ENCODE results near the gene KIR3DL3. TPM values are rescaled to one million over a fixed set of nuclear protein-coding genes. Genes with fewer than 3 reads are reported as not detected.
"Not testable (repeated sequence)": the region's sequence is repeated elsewhere in the genome, so short reads cannot be mapped to it uniquely, and the experiment has no call there.

The KIR3DL3 gene
- total and polyA plus RNA-seq, 2 donors (not counting 1 experiment from before 2014, with no cell fraction given) = not detected

- H3K79me2 ChIP-seq (ENCODE audit: control insufficient read depth, insufficient read depth, low read length); intact Hi-C loops (cut with micrococcal nuclease); H3K27me3 ChIP-seq (replicated peaks in 1 of 4; ENCODE audit: control extremely low read depth in 1 of 4, control insufficient read depth in 3 of 4, insufficient read depth in 4 of 4, low read length in 3 of 4); H3K27ac ChIP-seq (ENCODE audit: low read length in 2 of 2); H3K9ac ChIP-seq (ENCODE audit: low read length); H3K4me1 Mint-ChIP-seq; POLR2A ChIA-PET; H2AFZ ChIP-seq (ENCODE audit: insufficient read depth, low read depth, low read length, poor library complexity, severe bottlenecking); H3K4me2 ChIP-seq (replicated peaks; ENCODE audit: low read depth, low read length, poor library complexity, severe bottlenecking); ATAC-seq (ENCODE audit: low read depth); H3K9me3 ChIP-seq (ENCODE audit: control extremely low read depth in 1 of 3, control insufficient read depth in 2 of 3, insufficient read depth in 1 of 3, low read length in 2 of 3); H3K36me3 ChIP-seq (replicated peaks in 1 of 2; ENCODE audit: control extremely low read depth in 1 of 2, control insufficient read depth in 1 of 2, extremely low read depth in 1 of 2, insufficient read depth in 2 of 2, low read length in 1 of 2); H3K27ac Mint-ChIP-seq; H3K4me3 ChIP-seq (ENCODE audit: control extremely low read depth in 1 of 5, extremely low read depth in 1 of 5, insufficient read depth in 1 of 5, low read depth in 2 of 5, low read length in 4 of 5); H3K9me3 Mint-ChIP-seq (ENCODE audit: insufficient read depth); CTCF ChIA-PET; H4K20me1 ChIP-seq (ENCODE audit: control insufficient read depth, insufficient read depth, low read length, poor library complexity, severe bottlenecking); H3K4me3 Mint-ChIP-seq; H3K4me1 ChIP-seq (ENCODE audit: control insufficient read depth in 2 of 2, insufficient read depth in 2 of 2, low read length in 2 of 2); DNase-seq: not testable (repeated sequence)
- peaks cover 35% of the 10 kb centered on the region for H3K27me3 Mint-ChIP-seq
- no CpG with 5 or more reads among the region's 5 CpGs for WGBS (ENCODE audit: insufficient coverage)
These were observed 19.8 kb downstream of the KIR3DL3 start for GRCh38 chr19:54744080-54744479.

- POLR2A ChIA-PET; intact Hi-C loops (cut with micrococcal nuclease); H3K9me3 Mint-ChIP-seq (ENCODE audit: insufficient read depth); H3K36me3 ChIP-seq (replicated peaks in 1 of 2; ENCODE audit: control extremely low read depth in 1 of 2, control insufficient read depth in 1 of 2, extremely low read depth in 1 of 2, insufficient read depth in 2 of 2, low read length in 1 of 2); H2AFZ ChIP-seq (ENCODE audit: insufficient read depth, low read depth, low read length, poor library complexity, severe bottlenecking); H3K4me2 ChIP-seq (replicated peaks; ENCODE audit: low read depth, low read length, poor library complexity, severe bottlenecking); H4K20me1 ChIP-seq (ENCODE audit: control insufficient read depth, insufficient read depth, low read length, poor library complexity, severe bottlenecking); H3K27ac Mint-ChIP-seq; H3K9me3 ChIP-seq (ENCODE audit: control extremely low read depth in 1 of 3, control insufficient read depth in 2 of 3, insufficient read depth in 1 of 3, low read length in 2 of 3); DNase-seq; H3K79me2 ChIP-seq (ENCODE audit: control insufficient read depth, insufficient read depth, low read length); CTCF ChIA-PET; H3K4me3 ChIP-seq (ENCODE audit: control extremely low read depth in 1 of 5, extremely low read depth in 1 of 5, insufficient read depth in 1 of 5, low read depth in 2 of 5, low read length in 4 of 5); H3K4me3 Mint-ChIP-seq; H3K4me1 ChIP-seq (ENCODE audit: control insufficient read depth in 2 of 2, insufficient read depth in 2 of 2, low read length in 2 of 2); H3K27ac ChIP-seq (ENCODE audit: low read length in 2 of 2); H3K4me1 Mint-ChIP-seq; ATAC-seq (ENCODE audit: low read depth); H3K9ac ChIP-seq (ENCODE audit: low read length); H3K27me3 ChIP-seq (replicated peaks in 1 of 4; ENCODE audit: control extremely low read depth in 1 of 4, control insufficient read depth in 3 of 4, insufficient read depth in 4 of 4, low read length in 3 of 4): not testable (repeated sequence)
- peaks cover 21% of the 10 kb centered on the region for H3K27me3 Mint-ChIP-seq
- 38% methylated on average over 4 of the region's 9 CpGs for WGBS (ENCODE audit: insufficient coverage)
These were observed 23.5 kb downstream of the KIR3DL3 start for GRCh38 chr19:54747614-54748322.

- no CpG with 5 or more reads among the region's 6 CpGs for WGBS (ENCODE audit: insufficient coverage)
- H3K4me3 Mint-ChIP-seq; H3K4me1 ChIP-seq (ENCODE audit: control insufficient read depth in 2 of 2, insufficient read depth in 2 of 2, low read length in 2 of 2); POLR2A ChIA-PET; H3K27ac Mint-ChIP-seq; H3K4me1 Mint-ChIP-seq; H3K27ac ChIP-seq (ENCODE audit: low read length in 2 of 2); H2AFZ ChIP-seq (ENCODE audit: insufficient read depth, low read depth, low read length, poor library complexity, severe bottlenecking); ATAC-seq (ENCODE audit: low read depth); intact Hi-C loops (cut with micrococcal nuclease); H3K9me3 ChIP-seq (ENCODE audit: control extremely low read depth in 1 of 3, control insufficient read depth in 2 of 3, insufficient read depth in 1 of 3, low read length in 2 of 3); H3K9me3 Mint-ChIP-seq (ENCODE audit: insufficient read depth); H3K9ac ChIP-seq (ENCODE audit: low read length); H3K4me3 ChIP-seq (ENCODE audit: control extremely low read depth in 1 of 5, extremely low read depth in 1 of 5, insufficient read depth in 1 of 5, low read depth in 2 of 5, low read length in 4 of 5); H3K79me2 ChIP-seq (ENCODE audit: control insufficient read depth, insufficient read depth, low read length); H3K27me3 ChIP-seq (replicated peaks in 1 of 4; ENCODE audit: control extremely low read depth in 1 of 4, control insufficient read depth in 3 of 4, insufficient read depth in 4 of 4, low read length in 3 of 4); DNase-seq; CTCF ChIA-PET; H3K4me2 ChIP-seq (replicated peaks; ENCODE audit: low read depth, low read length, poor library complexity, severe bottlenecking); H3K36me3 ChIP-seq (replicated peaks in 1 of 2; ENCODE audit: control extremely low read depth in 1 of 2, control insufficient read depth in 1 of 2, extremely low read depth in 1 of 2, insufficient read depth in 2 of 2, low read length in 1 of 2); H4K20me1 ChIP-seq (ENCODE audit: control insufficient read depth, insufficient read depth, low read length, poor library complexity, severe bottlenecking): not testable (repeated sequence)
- H3K27me3 Mint-ChIP-seq = peaks cover 14% of the 10 kb centered on the region
These were observed 26.0 kb downstream of the KIR3DL3 start for GRCh38 chr19:54750276-54750675.

GRCh38 chr19:54756204-54757110 lies 32.2 kb downstream of the KIR3DL3 start:
- H3K79me2 ChIP-seq (ENCODE audit: control insufficient read depth, insufficient read depth, low read length); H3K27ac ChIP-seq (ENCODE audit: low read length in 2 of 2); H3K4me3 ChIP-seq (ENCODE audit: control extremely low read depth in 1 of 5, extremely low read depth in 1 of 5, insufficient read depth in 1 of 5, low read depth in 2 of 5, low read length in 4 of 5); H3K27me3 ChIP-seq (replicated peaks in 1 of 4; ENCODE audit: control extremely low read depth in 1 of 4, control insufficient read depth in 3 of 4, insufficient read depth in 4 of 4, low read length in 3 of 4); H3K27ac Mint-ChIP-seq; H3K36me3 ChIP-seq (replicated peaks in 1 of 2; ENCODE audit: control extremely low read depth in 1 of 2, control insufficient read depth in 1 of 2, extremely low read depth in 1 of 2, insufficient read depth in 2 of 2, low read length in 1 of 2); H3K4me1 Mint-ChIP-seq; H3K4me1 ChIP-seq (ENCODE audit: control insufficient read depth in 2 of 2, insufficient read depth in 2 of 2, low read length in 2 of 2); H2AFZ ChIP-seq (ENCODE audit: insufficient read depth, low read depth, low read length, poor library complexity, severe bottlenecking); H3K9me3 ChIP-seq (ENCODE audit: control extremely low read depth in 1 of 3, control insufficient read depth in 2 of 3, insufficient read depth in 1 of 3, low read length in 2 of 3); H3K9ac ChIP-seq (ENCODE audit: low read length); POLR2A ChIA-PET; H3K4me3 Mint-ChIP-seq; H3K27me3 Mint-ChIP-seq; CTCF ChIA-PET; H3K9me3 Mint-ChIP-seq (ENCODE audit: insufficient read depth); ATAC-seq (ENCODE audit: low read depth); DNase-seq; H3K4me2 ChIP-seq (replicated peaks; ENCODE audit: low read depth, low read length, poor library complexity, severe bottlenecking); intact Hi-C loops (cut with micrococcal nuclease); H4K20me1 ChIP-seq (ENCODE audit: control insufficient read depth, insufficient read depth, low read length, poor library complexity, severe bottlenecking): not testable (repeated sequence)
- WGBS (ENCODE audit: insufficient coverage) = 83% methylated on average over 9 of the region's 12 CpGs

All from B cell (primary cell).